IMR-90 (cell line): ENCODE measurements around the gene GTPBP3. TPM values are rescaled to one million over a fixed set of nuclear protein-coding genes. Genes with fewer than 3 reads are reported as not detected.

Experiments
- CTCF ChIP-seq: conservative IDR thresholded peaks from 2 replicates; pipeline ENCODE4 v1.5.1; 2012; ENCODE audit warnings: mild to moderate bottlenecking, low read depth, low read length, improper control_type of control experiment
- ELK1 ChIP-seq: fragments of 150-350 bp; IDR thresholded peaks from 2 replicates; pipeline ENCODE4 v1.6.1; 2016; ENCODE audit warnings: low read depth, mild to moderate bottlenecking, low read length, moderate library complexity, borderline replicate concordance
- polyA plus RNA-seq, 3 experiments: library from polyadenylated mRNA; depleted of rRNA; stranded (reverse); fragments of >200 nt; gene quantifications; 2 replicates each; pipeline ENCODE4 v1.2.3, GENCODE V29; 2012; ENCODE audit warnings: low replicate concordance in 1 of 3
- total RNA-seq: library from RNA; depleted of rRNA; stranded (reverse); fragments of >200 nt; gene quantifications from 2 replicates; pipeline ENCODE4 v1.2.3, GENCODE V29; 2012

Gene GTPBP3
- total and polyA plus RNA-seq, 2 of the 4 experiments (the other 2 are of a cell fraction) = 4.3 to 15.1 TPM

- TF ChIP-seq ELK1 = no peak
- no peak for TF ChIP-seq CTCF
Observed at GRCh38 chr19:17338433-17339078, 1.2 kb downstream of the GTPBP3 start (continued).
